Neural progenitor cell (in vitro differentiated cells): ENCODE measurements around the gene PKD2L1.

Experiments
- EZH2 ChIP-seq: fragments of 200-600 bp; sonication (generic); IDR thresholded peaks from 2 replicates; pipeline ENCODE4 v1.6.1; 2017; ENCODE audit warnings: antibody characterized with exemption, mild to moderate bottlenecking, moderate library complexity
- TF ChIP-seq, protein P1 (sequence below): fragments of 200-600 bp; sonication (generic); IDR thresholded peaks from 2 replicates; pipeline ENCODE4 v1.5.1; 2017; ENCODE audit warnings: antibody characterized with exemption, mild to moderate bottlenecking

DNA sequence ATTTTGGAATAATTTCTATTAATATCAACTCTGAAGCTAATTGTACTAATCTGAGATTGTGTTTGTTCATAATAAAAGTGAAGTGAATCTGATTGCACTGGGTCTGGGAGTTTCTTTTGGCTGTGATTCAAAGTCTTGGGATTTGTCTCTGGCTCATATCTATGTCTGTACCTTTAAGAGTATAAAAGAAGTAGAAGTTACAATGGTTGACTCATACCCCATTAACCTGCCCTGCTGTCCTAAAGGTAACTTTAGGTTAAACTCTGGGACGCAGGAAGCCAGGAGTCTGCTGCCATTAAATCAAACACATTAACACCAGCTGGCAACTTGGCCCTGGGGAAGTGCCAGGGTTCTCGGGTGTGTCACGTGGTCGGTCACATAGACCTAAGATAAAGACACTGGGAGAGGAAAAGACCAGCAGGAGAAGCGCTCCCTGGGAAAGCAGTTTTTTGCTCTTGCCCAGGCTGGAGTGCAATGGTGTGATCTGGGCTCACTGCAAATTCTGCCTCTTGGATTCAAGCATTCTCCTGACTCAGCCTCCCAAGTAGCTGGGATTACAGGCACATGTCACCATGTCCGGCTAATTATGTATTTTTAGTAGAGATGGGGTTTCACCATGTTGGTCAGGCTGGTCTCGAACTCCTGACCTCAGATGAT lies 34.8 kb upstream of the PKD2L1 start:
- TF ChIP-seq, protein P1, sequence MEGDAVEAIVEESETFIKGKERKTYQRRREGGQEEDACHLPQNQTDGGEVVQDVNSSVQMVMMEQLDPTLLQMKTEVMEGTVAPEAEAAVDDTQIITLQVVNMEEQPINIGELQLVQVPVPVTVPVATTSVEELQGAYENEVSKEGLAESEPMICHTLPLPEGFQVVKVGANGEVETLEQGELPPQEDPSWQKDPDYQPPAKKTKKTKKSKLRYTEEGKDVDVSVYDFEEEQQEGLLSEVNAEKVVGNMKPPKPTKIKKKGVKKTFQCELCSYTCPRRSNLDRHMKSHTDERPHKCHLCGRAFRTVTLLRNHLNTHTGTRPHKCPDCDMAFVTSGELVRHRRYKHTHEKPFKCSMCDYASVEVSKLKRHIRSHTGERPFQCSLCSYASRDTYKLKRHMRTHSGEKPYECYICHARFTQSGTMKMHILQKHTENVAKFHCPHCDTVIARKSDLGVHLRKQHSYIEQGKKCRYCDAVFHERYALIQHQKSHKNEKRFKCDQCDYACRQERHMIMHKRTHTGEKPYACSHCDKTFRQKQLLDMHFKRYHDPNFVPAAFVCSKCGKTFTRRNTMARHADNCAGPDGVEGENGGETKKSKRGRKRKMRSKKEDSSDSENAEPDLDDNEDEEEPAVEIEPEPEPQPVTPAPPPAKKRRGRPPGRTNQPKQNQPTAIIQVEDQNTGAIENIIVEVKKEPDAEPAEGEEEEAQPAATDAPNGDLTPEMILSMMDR = no peak
- TF ChIP-seq EZH2 = no peak
